COLO668 (cell line): ENCODE data around the gene DEDD2.
"Not testable (repeated sequence)": the region's sequence is repeated elsewhere in the genome, so short reads cannot be mapped to it uniquely, and the experiment has no call there.

Experiments used
- DNase-seq: peaks from one replicate; lab custom pipeline; 2025; ENCODE audit not compliant: unreplicated experiment; lab: John Stamatoyannopoulos, UW

DEDD2 gene, protein sequence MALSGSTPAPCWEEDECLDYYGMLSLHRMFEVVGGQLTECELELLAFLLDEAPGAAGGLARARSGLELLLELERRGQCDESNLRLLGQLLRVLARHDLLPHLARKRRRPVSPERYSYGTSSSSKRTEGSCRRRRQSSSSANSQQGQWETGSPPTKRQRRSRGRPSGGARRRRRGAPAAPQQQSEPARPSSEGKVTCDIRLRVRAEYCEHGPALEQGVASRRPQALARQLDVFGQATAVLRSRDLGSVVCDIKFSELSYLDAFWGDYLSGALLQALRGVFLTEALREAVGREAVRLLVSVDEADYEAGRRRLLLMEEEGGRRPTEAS

DNA sequence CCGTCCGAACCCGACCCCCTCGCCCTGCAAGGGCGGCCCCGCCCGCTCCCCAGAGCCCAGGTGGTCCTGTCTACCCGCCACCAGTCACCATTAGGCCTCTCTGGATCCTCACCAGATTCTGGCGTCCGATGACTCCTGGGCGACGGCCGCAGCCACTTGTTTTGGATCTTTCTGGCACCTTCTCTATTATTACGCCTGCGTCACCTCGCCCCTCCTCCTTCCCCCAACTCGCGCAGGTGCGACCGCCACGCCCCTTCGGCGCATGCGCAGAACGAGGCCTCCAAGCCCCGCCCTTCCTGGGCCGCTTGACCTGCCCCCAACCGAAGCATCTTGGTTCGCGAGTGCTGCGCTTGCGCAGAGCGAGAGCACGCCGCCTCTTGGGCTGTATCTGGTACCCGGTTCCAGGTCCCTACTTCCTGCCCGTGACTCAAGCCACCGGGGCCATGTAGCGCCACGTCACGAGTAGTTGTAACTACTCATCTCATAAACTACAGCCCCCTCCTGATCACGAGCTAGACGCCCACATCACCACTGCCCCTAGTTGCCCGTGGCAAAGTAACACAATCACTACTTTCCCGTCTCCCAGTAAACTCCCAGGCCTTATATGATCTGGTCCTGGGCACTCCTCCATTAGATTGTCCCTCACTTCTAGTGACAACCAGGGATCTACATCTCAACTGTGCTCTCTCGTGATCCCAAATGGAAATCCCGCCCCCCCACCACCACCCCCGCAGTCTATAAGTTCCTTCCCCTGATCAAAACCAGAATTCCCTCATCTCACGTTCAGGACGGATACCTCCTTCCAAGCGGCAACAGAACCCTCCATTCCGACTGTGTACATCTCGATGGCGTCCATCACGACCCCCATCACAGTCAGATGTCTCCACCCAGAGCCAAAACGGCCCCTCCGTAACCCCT, at the start of gene DEDD2:
Gene DEDD2, minus strand, starts transcription at position 158 of the 918 bp plus-strand sequence. CDS start 670 bp downstream, outside the sequence.
- DNase-seq: peak; percentile 97

DNA sequence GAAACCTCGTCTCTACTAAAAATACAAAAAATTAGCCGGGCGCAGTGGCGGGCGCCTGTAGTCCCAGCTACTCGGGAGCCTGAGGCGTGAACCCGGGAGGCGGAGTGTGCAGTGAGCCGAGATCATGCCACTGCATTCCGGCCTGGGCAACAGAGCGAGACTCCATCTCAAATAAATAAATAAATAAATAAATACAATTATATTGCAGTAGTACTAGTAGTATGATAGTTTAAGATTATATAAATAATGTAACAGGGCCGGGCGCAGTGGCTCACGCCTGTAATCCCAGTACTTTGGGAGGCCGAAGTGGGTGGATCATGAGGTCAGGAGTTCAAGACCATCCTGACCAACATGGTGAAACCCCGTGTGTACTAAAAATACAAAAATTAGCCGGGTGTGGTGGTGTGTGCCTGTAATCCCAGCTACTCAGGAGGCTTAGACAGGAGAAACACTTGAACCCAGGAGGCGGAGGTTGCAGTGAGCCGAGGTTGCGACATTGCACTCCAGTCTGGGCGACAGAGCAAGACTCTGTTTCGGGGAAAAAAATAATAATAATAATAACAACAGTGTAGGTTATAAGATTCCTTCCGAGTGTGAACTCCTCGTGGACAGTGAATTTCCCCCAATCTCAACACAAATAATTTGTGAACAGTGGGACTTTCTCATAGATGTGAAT, 49.6 kb upstream of the DEDD2 start:
- not testable (repeated sequence) for DNase-seq

DNA sequence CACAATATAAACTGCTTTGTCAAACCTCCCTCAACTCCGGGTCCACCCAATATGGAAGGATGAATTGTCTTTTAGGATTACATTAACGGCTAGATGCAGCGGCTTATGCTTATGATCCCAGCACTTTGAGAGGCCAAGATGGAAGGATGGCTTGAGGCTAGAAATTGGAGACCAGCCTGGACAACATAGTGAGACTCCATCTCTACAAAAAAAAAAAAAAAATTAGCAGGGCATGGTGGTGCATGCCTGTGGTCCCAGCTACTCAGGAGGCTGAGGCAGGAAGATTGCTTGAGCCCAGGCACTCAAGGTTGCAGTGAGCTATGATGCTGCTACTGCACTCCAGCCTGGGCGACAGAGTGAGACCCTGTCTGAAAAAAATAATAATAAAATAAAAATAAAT, 48.6 kb upstream of the DEDD2 start:
- DNase-seq: not testable (repeated sequence)

GRCh38 chr19:42261763-42262162, 44.3 kb upstream of the DEDD2 start:
- no peak for DNase-seq

DNA sequence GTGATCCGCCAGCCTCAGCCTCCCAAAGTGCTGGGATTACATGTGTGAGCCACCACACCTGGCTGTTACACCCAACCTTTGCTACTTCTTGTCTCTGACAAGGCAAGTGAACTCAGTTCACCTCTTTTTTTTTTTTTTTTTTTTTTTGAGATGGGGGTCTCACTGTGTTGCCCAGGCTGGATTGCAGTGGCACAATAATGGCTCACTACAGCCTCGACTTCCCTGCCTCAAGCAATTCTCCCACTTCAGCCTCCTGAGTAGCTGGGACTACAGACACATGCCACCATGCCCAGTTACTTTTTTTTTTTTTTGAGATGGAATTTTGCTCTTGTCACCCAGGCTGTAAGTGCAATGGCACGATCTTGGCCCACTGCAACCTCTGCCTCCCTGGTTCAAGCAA, 40.4 kb upstream of the DEDD2 start:
- not testable (repeated sequence) for DNase-seq

DNA sequence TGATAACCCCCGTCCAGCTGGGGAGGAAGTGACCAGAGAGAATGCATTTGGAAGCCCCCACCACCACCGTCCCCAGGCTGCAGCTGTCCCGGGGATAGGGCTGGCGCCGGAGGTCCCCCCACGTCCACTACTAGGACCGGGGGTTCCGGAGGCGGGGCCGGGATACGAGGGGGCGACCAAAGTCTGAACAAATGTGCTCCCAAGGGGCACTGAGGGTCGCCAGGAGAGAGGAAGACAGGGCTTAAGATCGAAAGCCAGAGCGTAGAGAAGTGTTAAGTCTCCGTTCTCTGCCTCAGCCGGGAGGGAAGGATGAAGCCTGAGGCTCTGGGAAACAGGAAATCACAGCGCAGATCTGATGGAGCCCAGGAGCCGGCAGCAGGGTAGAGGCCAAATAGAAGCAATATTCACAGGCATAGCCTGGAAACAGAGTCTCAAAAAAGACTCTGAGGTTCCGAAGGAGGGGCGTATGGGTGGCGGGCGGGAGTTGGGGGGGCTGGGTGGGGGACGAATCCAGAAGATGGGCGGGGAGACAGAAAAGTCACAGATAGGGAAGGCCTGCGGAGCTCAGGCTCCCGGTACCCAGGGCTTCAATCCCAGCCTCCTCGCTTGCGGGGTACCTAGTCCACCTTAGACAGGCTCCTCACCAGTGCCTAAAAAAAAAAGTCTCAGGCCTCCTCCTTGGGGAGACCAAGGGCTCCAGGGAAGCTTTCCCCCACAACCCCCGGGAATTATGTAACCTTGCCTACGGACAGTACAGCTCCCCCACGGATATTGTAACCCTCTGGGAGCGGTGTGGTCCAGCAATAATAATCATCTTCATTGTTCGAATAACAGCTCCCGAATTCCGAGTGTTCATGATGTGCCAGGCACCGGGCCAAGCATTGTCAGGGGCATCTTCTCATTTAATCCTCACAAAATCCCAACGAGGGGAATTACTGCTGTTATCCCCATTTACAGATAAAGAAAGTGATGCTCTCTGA, 38.6 kb upstream of the DEDD2 start:
- DNase-seq: peak; percentile 33

DNA sequence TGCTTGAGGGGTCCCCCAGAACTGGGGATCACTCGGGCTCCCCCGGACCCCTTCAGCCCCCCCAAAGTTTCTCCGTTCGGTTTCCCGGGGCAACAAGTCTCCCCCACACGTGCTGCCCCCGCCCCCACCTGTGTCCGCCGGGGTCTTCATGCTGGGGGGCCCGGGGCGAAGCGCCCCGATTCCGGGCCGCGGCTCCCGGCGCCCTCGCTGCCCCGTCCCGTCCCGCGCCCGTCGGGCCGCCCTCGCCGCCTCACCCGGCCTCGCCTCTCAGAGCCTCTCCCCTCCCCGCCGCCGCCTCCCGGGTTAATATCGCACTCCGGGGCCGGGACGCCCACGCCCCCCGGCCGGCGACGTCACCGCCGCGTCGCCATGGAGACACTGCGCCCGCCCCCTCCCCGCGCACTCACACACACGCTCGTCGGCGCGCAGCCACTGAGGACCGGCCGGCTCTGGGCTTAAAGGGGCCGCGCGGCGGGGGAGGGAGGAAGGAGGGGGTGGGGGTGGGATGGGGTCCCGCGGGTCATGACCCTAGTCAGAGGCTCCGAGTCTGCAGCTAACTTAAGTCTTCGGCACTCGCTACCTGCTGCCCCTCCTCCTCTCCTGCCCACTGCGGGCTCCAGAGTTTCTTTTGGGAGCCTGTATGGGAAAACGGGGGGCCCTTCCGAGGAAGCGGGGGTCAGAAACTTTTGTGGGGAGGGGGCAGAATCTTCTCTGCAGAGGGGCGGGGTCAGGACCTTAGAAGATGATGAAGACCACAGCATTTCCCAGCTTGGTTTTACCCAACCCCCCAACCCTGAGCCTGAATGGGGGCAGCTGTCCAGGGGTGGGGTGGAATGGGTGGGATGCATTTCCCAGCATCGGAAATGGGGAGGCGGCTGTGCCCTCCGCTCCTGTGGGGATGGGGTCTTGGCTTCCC, 37.6 kb upstream of the DEDD2 start, which contains the start of gene ERF:
Gene ERF, minus strand, starts transcription at position 279 of the 916 bp plus-strand sequence. Its CDS starts 129 bp downstream, at position 150.
- DNase-seq: peak; percentile 92

DNA sequence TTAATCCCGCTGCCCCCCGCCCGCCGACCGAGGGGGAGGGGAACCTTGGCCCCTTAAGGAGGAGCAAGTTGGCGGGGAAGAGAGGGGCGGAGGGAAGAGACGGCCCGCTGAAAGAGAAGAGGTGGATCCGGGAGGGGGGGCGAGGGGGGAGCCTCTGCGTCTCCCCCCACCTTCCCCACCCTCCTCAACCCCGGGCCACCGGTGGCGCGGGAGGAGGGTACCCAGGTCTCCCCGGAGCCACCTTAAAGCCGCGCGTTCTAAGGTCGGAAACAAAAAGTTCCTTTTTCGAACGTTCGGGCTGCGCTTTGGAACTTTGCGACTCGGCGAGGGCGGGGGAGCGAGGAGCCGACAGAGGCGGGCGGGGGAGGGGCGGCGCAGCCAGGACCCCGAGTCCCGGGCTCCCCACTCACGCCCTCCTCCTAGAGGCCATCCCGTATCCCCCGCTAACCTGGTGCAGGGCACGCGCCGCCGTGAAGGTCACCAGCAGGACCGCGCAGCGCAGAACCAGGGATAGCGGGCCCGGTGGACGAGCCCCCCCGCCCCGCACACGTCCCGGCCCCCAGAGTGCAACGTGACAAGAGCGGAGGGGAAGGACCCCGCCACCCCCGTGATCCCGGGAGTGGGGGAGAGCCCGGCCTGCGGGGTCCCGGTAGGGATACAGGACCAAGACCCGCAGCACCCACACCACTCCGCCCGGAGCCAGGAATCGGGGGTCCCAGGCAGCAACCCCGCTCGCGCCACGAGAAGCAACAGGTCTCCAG, 36.8 kb upstream of the DEDD2 start:
- DNase-seq: peak; percentile 52

DNA sequence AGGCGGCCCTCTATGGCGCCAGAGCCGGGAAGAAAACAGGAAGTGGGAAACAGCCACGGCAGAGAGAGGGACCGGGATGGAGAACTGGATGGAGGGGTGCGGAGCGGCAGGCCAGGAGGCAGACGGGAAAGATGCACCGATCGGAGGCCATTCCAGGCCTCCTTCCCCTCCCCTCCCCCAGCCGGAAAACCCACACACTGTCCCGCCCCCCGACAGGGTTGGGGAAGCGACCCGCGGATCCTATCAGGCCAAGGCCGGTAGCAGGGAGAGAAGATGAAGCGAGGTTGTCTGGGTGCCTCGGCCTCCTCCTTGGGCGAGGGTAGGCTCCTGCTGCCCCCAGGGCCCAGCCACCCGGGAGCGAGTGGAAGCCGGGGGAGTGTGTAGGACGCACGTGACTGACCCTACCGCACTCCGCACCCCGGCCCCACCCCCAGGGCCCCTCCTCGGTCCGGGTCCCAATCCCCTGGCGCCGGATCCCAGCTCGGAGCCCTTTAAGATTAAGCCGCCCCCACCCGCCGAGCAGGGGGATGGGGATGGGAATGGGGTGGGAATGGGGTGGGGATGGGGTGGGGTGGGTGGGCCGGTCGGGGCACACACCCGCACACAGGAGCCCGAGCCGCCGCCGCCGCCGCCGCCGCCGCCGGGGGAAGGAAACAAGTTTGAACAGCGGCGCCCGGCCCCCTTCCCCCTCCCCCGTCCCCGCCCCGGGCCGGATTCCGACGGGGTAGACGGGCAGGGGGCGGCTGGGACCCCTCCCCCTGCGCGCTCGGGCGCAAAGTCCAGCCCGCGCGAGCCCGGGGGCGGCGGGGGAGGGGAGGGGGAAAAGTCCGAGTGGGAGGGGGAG, 36.0 kb upstream of the DEDD2 start:
- DNase-seq: peak; percentile 67

GRCh38 chr19:42252365-42253244, 35.1 kb upstream of the DEDD2 start:
- DNase-seq: peak; percentile 48

DNA sequence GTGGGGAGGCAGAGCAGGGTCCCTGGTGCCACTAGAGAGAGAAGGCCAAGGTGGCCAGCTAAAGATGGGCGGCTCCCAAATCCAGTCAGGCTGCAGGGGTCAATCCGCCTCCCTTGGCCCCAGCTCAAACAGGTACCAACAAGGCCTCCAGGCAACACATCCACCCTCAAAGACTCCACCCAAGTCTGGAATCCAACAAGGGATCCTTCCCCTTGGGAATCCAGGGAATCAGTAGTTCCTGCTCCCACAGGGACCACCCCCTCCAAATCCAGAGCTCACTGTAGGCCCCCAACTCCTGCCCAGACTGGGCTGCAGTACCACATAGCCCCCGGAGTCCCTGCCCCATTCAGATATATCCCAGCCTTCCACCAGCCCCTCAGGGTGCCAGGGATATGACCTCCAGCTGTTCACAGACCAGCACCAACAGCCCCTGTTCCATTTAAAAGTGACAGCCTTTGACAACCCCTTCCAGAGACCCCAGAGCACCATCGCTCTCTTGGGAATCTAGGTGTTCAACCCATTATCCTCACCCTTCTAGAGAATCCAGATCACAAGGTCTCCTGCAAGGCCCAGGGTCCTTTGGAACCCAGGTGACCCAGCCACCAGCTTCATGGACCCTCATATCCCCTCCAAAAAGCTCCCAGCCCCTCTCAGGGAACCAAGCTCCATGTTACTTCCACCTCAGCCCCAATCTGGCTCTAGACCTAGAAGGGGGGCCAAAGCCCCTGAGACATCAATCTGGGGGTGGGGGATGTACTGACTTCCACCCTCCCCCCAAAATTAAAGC, 34.3 kb upstream of the DEDD2 start:
- DNase-seq: no peak

DNA sequence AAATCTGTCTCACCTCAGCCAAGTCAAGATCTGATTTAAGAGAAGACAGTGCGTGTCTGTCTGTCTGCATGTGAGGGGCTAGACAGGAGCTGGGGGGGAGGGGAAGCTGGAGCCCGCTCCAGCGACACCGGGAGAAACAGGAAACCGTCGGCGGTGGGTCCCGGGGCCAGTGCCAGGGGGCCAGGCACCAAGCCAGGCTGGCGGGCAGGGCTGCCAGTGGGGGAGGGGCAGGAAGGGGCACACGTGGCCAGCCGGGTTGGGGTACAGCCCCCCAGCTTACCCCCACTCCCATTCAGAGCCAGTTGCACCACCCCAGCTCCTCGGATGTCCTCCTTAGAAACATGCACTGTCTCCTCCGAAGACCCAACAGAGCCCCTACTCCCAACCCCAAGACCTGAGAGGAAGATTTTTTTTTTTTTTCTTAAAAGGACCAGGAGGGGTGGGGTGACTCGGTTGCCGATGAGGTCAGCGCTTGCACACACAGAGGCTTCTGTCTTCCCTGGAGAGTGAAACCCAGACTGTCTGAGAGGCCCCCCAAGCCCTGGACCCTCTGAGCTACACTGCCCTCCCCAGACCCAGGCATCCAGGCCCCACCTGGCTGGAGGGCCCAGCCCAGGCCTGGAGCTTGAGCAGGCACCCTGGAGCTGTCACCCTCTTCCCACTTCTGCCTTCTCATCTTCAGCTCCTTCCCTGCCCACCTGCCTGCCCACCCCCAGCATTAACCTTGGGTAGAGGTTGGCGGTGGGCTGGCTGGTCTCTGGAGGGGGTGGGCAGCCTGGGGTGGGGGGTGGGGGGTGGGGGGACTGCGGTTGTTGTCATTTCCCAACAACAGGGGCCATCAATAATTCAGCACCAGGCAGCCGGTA, 33.4 kb upstream of the DEDD2 start:
- DNase-seq: no peak

GRCh38 chr19:42250183-42250665, 32.7 kb upstream of the DEDD2 start:
- DNase-seq: no peak

GRCh38 chr19:42249769-42250168, 32.3 kb upstream of the DEDD2 start:
- no peak for DNase-seq
